ENCODE results near the gene NPAS2. TPM values are rescaled to one million over a fixed set of nuclear protein-coding genes. Genes with fewer than 3 reads are reported as not detected.

The NPAS2 gene
- total and polyA plus RNA-seq, 2 donors (not counting 3 experiments of a cell fraction or from before 2014, with no cell fraction given): 29.0 to 53.9 TPM

DNA sequence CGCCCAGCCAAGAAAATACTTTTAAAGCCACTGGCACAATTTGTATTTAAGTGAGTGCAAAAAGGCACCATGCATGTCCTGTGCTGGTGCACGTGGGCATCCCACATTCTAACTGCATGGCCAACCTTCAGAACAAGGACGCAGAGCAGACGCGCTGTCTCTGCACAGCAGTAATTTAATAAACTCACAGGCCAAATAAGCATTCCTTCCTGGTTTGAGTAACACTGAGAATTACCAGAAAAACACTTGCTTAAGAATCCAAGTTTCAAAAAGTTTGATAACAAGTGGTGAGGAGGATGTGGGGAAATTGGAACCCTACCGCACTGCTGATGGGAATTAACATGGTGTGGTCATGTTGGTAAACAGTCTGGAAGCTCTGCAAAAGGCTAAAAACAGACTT lies 220.8 kb downstream of the NPAS2 start:
- H3K9ac ChIP-seq (replicated peaks; ENCODE audit: extremely low read depth, insufficient read depth, low read length): no peak overlapping the region
- ChIA-PET POLR2A (no interaction called here), CTCF (interaction anchor here (1.5 kb wide), 1 partner anchor 148 kb away, joined by 4 read pairs; no protein-coding TSS in a partner anchor)
- no peaks in the 10 kb centered on the region for H3K9me3 ChIP-seq (replicated peaks; ENCODE audit: control insufficient read depth, insufficient read depth, low read length)
- no TSS peak for BruUV-seq (replicated peaks)
- dilution Hi-C loops (cut with MboI; ENCODE audit: extremely low pct_ligation_motif_present, low sequenced_read_pairs) (loop anchor here (25.0 kb wide), 1 partner anchor 172 kb away; no protein-coding TSS in a partner anchor), intact Hi-C loops (cut with micrococcal nuclease) (no loop called here)
- no peak overlapping the region for H3K4me2 ChIP-seq (ENCODE audit: insufficient read depth, low read length)
- H2AFZ ChIP-seq (ENCODE audit: low read depth, low read length): no peak overlapping the region
- no peaks in the 10 kb centered on the region for H3K9me1 ChIP-seq (replicated peaks; ENCODE audit: control insufficient read depth, extremely low read depth, insufficient read depth, low read length)
- DNase-seq (ENCODE audit: low read depth, low spot score) (no peak), FAIRE-seq (no peak)
- no peaks in the 10 kb centered on the region for H4K20me1 ChIP-seq (replicated peaks; ENCODE audit: control insufficient read depth, extremely low read depth, insufficient read depth, low read length)
- TF ChIP-seq FOS (IDR thresholded peaks at IDR 0.05; ENCODE audit: borderline replicate concordance, insufficient read depth, low read length): no peak
- TF ChIP-seq GATA2 (IDR thresholded peaks at IDR 0.05; ENCODE audit: insufficient read depth, insufficient read length, low read depth, low read length): no peak
- TF ChIP-seq, protein P1, sequence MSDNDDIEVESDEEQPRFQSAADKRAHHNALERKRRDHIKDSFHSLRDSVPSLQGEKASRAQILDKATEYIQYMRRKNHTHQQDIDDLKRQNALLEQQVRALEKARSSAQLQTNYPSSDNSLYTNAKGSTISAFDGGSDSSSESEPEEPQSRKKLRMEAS (IDR thresholded peaks at IDR 0.05; ENCODE audit: insufficient read depth, insufficient read length): no peak
- TF ChIP-seq POLR2A (IDR thresholded peaks at IDR 0.05; ENCODE audit: low read depth, low read length): no peak
- no peak for TF ChIP-seq EZH2 (IDR thresholded peaks at IDR 0.05; ENCODE audit: borderline replicate concordance, low read depth, low read length, severe bottlenecking)
- no peak for TF ChIP-seq MYC (IDR thresholded peaks at IDR 0.05; ENCODE audit: low read depth, low read length)
- no peak for TF ChIP-seq POLR2AphosphoS5 (IDR thresholded peaks at IDR 0.05; ENCODE audit: insufficient read depth, low read depth, low read length)
- TF ChIP-seq, protein P2, sequence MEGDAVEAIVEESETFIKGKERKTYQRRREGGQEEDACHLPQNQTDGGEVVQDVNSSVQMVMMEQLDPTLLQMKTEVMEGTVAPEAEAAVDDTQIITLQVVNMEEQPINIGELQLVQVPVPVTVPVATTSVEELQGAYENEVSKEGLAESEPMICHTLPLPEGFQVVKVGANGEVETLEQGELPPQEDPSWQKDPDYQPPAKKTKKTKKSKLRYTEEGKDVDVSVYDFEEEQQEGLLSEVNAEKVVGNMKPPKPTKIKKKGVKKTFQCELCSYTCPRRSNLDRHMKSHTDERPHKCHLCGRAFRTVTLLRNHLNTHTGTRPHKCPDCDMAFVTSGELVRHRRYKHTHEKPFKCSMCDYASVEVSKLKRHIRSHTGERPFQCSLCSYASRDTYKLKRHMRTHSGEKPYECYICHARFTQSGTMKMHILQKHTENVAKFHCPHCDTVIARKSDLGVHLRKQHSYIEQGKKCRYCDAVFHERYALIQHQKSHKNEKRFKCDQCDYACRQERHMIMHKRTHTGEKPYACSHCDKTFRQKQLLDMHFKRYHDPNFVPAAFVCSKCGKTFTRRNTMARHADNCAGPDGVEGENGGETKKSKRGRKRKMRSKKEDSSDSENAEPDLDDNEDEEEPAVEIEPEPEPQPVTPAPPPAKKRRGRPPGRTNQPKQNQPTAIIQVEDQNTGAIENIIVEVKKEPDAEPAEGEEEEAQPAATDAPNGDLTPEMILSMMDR (IDR thresholded peaks at IDR 0.05; ENCODE audit: extremely low read depth in 1 of 2, insufficient read depth in 1 of 2, low read depth in 1 of 2, low read length in 2 of 2): no peak
- H3K79me2 ChIP-seq (ENCODE audit: control insufficient read depth, insufficient read depth, low read length): peaks cover 2% of the 10 kb centered on the region
- H3K36me3 ChIP-seq (ENCODE audit: control insufficient read depth in 2 of 2, extremely low read depth in 1 of 2, insufficient read depth in 2 of 2, low read length in 2 of 2): peaks cover 10 to 13% of the 10 kb centered on the region in 2 experiments
- no peak overlapping the region for H3K4me3 ChIP-seq (replicated peaks in 1 of 3; ENCODE audit: insufficient read depth in 1 of 3, low read depth in 1 of 3, low read length in 3 of 3)
- no peaks in the 10 kb centered on the region for H3K27me3 ChIP-seq (ENCODE audit: control insufficient read depth in 2 of 2, insufficient read depth in 2 of 2, low read length in 2 of 2)
- H3K27ac ChIP-seq (ENCODE audit: insufficient read depth, low read depth, low read length): no peak overlapping the region
- H3K4me1 ChIP-seq (ENCODE audit: control insufficient read depth, extremely low read depth, insufficient read depth, low read length): no peaks in the 10 kb centered on the region
